PC-9 (cell line): ENCODE results near the gene ALOXE3.

Experiments used
- CTCF ChIP-seq: fragments of 200-600 bp; sonication (generic); conservative IDR thresholded peaks from 2 replicates; pipeline ENCODE4 v1.6.1; 2017; ENCODE audit warnings: mixed run types, antibody characterized with exemption, mild to moderate bottlenecking, moderate library complexity
- EZH2 ChIP-seq: fragments of 200-600 bp; sonication (generic); IDR thresholded peaks from 2 replicates; pipeline ENCODE4 v1.8.0; 2017; ENCODE audit warnings: antibody characterized with exemption, low read depth

GRCh38 chr17:8122422-8122923 is 4.2 kb upstream of the ALOXE3 start:
- TF ChIP-seq CTCF (no peak), EZH2 (no peak)
